Activated T-cell treated with anti-CD3 and anti-CD28 coated beads for 48 hours (primary cell): ENCODE results near the gene PPP3CA.
A peak's percentile ranks its signal among the peaks of the same experiment; 100 is the strongest.
"Not testable (repeated sequence)": the region's sequence is repeated elsewhere in the genome, so short reads cannot be mapped to it uniquely, and the experiment has no call there.

ENCODE experiments used
- DNase-seq: peaks from one replicate; pipeline ENCODE4 v3.0.0-alpha.2; 2020; ENCODE audit warnings: low read depth

The PPP3CA gene

GRCh38 chr4:101211146-101211553 lies 136.2 kb downstream of the PPP3CA start:
- DNase-seq = no peak

DNA sequence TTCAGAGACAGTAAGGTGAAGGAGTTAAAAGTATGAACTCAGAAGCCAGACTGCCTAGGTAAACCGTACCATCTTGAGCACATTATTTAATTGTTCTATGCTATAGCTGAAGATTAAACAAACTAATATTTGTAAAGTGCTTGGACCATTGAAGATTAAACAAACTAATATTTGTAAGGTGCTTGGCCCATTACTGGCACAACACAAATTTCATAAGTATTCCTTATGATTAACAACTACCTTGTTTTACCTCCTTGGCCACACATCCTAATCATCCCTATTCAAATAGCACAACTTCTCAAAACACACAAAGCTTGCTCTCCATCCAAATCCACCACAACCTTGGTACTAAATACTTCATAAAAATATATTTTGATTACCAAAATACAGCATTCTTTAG lies 137.0 kb downstream of the PPP3CA start:
- no peak for DNase-seq

DNA sequence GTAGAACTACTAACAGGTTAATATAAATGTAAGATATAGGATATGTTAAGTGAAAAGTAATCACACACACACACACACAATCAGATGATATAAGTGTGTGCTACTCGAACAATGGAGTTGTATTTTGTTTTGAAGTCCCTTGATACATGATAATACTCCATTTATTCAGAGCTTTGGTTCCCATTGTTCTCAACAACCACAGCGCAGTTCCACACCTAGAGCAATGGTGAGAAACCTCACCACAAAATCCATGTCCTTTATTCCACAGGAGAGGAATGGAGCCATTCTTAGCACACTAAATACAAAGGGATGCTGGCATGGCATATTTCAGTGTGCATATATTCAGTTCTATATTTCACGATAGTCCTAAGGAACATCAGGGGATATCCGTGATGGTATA lies 139.2 kb downstream of the PPP3CA start:
- no peak for DNase-seq

DNA sequence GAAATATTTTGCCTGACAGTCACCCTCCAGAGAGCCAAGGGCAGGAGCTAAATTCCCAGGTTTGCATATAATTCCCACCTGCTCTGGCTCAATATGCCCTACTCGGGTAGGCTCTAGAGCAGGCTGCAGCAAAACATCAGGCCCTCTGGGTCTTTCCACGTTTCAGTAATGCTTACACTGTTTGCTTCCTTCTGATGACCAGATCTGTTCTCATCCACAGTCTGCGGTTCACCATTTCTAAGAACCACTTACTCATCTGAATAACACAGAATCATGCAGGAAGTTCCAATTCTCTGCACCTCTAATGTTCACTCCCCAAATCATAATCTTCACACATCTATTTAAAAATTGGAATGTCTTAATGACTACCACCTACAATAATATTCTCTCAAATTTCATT lies 141.4 kb downstream of the PPP3CA start:
- peak; percentile 25 for DNase-seq

DNA sequence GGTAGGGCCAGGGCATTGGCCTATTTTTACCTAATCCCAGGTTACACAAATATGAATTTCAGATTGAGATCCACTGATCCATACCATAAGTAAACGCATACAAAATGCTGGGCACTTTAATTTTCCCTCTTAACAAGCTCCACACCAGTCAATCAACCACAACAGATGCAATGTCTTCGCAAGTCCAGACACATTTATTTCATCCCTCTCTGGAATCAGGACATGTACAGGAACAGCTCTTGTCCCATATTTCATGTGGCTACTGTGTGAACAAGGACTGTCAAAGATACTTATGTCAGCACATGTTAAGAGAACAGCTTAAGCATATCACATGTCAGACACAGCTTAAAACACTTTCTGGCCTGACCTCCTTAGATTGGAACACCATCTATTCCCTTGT lies 145.9 kb downstream of the PPP3CA start:
- no peak for DNase-seq

- DNase-seq = no peak
Observed at GRCh38 chr4:101200561-101200960, 146.8 kb downstream of the PPP3CA start.

- DNase-seq = no peak
Observed at GRCh38 chr4:101199507-101200285, 147.6 kb downstream of the PPP3CA start.

DNA sequence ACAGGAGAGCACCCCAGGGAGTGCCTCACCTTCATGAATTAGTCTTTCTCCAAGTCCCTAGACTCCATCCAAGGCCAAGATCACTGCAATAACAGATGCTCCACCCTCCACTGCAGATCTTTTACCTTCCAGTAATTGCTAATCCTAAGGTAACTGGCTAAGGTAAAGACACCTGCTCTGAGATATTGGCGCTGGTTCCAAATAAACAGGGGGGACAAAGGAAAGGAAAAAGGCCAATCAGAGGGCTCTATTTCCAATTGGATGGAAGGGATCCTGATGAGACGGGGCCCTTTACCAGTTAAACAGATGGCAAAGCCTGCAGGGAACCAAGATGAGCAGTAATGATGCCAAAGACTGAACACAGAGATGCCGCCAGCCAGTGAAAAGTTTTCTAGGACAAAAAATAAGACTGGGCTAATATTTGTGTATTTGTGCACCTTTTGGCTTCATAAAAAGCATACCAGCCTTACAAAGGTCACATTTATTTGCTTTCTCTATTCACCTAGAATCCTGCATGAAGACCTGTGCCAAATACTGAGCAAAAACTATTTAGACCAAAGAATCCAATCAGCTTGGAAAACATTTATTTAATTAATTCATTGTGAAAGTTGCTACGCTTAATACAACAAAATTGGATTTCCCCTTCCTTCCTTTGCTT lies 148.5 kb downstream of the PPP3CA start:
- no peak for DNase-seq

DNA sequence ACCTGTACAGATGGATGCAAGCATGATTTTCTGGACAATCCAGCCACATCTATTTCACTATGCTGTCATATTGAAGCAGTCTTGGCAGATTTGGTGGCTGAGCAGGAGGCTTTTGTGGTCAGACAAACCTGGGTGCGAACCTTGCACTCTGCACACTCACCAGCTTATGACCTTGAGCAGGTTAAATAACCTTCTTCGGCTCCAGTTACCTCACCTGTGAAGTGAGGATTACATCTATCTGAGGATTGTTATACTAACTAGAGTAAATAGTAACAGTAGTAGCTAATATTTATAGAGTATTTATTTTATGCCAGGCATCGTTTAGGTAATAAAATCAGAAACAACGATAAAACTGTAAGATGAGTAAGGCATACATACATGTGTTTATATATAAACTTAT lies 150.0 kb downstream of the PPP3CA start:
- no peak for DNase-seq

- DNase-seq = no peak
Observed at GRCh38 chr4:101192244-101192643, 155.1 kb downstream of the PPP3CA start.

GRCh38 chr4:101191302-101192098 lies 155.8 kb downstream of the PPP3CA start:
- no peak for DNase-seq

- DNase-seq = no peak
Observed at GRCh38 chr4:101190751-101191150, 156.6 kb downstream of the PPP3CA start.

GRCh38 chr4:101188906-101189305 lies 158.4 kb downstream of the PPP3CA start:
- DNase-seq = no peak

DNA sequence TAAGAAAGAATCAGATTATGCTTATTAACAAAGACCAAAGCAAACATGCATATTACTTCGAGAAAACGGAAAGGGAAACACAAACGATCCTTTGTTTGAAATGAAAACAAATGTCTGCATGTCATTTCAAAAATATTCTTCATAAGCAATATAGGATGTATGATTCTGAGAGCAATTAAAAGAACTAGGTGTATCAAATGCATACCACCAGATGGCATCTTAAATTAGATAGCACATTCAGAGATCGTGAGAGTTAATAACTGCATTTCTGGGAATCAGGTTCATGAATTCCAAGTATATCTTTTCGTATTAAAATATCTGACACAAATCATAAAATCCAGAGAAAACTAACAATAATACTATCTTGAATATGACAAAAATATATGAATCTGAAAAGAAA lies 159.5 kb downstream of the PPP3CA start:
- no peak for DNase-seq

- DNase-seq = no peak
Observed at GRCh38 chr4:101186567-101187184, 160.7 kb downstream of the PPP3CA start.

DNA sequence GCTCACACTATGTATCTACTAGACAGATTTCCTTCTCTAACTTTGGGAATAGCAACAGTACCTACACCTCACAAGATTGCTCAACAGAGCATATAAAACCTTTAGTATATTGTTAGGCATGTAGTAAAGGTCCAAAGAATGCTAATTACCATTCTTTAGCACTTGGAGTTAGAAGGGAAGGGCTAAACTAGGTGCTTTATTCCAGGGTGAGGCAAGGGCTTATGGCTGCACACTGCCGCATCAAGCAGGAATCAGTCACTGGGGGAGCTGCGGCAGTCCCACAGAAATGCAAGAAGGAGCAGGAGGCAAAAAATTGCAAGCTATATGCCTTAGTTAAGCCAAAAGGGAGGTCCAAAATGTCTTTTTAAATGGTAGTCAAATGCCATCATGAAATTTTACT lies 162.7 kb downstream of the PPP3CA start:
- DNase-seq = no peak

GRCh38 chr4:101183666-101184373 lies 163.5 kb downstream of the PPP3CA start:
- DNase-seq = no peak

DNA sequence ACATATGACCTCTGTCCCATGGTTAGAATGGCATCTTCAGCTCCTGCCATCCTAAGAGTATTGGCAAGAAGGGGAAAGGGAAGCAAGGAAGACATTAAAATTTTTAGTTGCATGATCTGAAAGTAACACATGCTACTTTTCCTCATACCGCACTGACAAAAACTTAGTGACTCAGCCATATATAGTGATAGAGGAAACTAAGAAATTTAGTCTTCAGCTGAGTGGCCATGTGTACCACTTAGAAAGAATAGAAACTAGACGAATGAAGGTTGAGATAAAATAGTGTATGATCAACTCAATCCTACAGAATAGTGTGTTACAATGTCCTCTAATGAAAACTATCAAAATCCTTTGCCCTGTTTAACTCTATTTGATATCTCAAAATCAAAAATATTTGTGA lies 164.1 kb downstream of the PPP3CA start:
- DNase-seq = no peak

- not testable (repeated sequence) for DNase-seq
Observed at GRCh38 chr4:101182688-101183087, 164.6 kb downstream of the PPP3CA start.

DNA sequence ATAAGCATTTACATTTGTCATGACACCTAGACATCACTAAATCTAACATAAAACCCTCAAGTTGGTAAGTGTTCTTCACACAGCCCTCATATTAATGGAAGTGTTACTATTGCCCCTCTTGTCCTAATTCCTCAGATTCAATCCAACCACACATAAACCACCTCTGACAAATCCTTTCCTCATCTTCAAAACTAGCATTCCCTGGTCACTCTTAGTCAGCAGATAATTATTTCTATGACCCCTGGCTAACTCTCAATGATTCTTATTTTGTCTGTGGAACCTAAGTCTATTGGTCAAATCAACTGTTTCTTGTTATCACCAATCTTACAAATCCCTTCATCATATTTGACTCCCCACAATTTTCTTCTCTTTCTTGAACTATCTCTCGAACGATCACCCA lies 168.6 kb downstream of the PPP3CA start:
- no peak for DNase-seq

GRCh38 chr4:101177154-101177553 lies 170.2 kb downstream of the PPP3CA start:
- DNase-seq = no peak
